Amniotic stem cell (primary cell): ENCODE results near the gene KLF2.
A peak's percentile ranks its signal among the peaks of the same experiment; 100 is the strongest.
"Not testable (repeated sequence)": the region's sequence is repeated elsewhere in the genome, so short reads cannot be mapped to it uniquely, and the experiment has no call there.

Source experiments
- DNase-seq: peaks from one replicate; lab custom pipeline; 2025; lab: John Stamatoyannopoulos, UW

The KLF2 gene

GRCh38 chr19:16324384-16325160 lies at the start of gene KLF2:
Gene KLF2, plus strand, starts transcription at chr19:16324826. Its CDS starts 98 bp downstream, at chr19:16324924.
- DNase-seq: peak; percentile 94

DNA sequence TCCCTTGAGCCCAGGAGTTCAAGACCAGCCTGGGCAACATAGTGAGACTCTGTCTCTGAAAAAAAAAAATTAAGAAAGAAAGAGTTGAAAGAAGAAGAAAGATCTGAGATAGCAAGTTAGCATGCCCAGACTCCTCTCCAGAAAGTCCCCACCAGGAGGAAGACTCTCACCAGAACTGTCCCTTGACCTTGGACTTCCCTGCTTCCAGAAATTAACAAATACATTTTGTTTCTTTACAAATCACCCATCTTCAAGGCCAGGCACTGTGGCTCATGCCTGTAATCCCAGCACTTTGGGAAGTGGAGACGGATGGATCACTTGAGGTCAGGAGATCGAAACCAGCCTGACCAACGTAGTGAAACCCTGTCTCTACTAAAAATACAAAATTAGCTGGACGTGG lies 44.3 kb upstream of the KLF2 start:
- no peak for DNase-seq

- no peak for DNase-seq
These were observed 42.9 kb upstream of the KLF2 start for GRCh38 chr19:16281743-16282142.

- no peak for DNase-seq
These were observed 41.2 kb upstream of the KLF2 start for GRCh38 chr19:16283210-16284061.

DNA sequence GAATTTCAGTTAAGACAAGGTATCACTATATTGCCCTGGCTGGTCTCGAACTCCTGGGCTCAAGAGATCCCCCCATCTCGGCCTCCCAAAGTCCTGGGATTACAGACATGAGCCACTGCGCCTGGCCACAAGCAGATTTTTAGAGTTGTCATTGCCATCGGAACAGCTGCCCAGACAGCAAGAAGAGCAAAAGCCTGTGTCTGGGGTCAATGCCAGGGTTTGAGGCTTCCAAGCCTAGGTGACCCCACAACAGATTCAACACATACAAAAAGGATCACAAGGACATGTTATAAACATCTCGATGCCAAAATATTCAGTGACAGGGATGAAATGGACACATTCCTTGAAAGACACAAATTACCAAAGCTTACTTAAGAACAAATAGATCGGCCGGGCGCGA lies 40.1 kb upstream of the KLF2 start:
- DNase-seq: no peak

- DNase-seq: not testable (repeated sequence)
These were observed 39.5 kb upstream of the KLF2 start for GRCh38 chr19:16285079-16285478.

DNA sequence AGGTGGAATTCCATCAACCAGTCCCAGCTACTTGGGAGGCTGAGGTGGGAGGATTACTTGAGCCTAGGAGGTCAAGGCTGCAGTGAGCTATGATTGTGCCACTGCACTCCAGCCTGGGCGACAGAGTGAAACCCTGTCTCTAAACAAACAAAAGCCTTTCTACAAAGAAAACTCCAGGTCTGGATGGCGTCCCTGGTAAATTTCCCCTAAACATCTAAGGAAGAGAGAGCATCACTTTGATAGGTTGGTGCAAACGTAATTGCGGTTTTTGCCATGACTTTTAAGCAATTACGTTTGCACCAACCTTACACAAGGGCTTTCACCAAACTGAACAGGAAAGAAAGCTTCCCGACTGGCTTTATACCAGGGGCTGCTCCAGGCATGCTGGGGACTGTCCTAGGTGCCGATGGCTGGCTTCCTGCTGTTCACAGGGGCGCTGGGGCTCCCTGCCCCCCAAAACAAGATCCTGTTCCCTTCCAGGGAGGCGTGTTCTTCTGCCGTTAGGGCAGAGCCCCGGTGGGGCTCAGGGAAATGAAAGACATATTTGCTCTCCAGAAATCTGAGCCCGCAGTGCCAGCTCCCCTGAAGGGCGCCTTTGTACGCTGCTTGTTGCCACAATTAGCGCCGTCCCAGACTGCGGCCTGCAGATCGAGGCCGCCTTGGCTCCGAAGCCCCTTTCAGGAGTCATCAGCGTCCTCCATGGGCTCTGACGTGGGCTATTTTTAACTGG lies 38.7 kb upstream of the KLF2 start:
- DNase-seq: no peak

DNA sequence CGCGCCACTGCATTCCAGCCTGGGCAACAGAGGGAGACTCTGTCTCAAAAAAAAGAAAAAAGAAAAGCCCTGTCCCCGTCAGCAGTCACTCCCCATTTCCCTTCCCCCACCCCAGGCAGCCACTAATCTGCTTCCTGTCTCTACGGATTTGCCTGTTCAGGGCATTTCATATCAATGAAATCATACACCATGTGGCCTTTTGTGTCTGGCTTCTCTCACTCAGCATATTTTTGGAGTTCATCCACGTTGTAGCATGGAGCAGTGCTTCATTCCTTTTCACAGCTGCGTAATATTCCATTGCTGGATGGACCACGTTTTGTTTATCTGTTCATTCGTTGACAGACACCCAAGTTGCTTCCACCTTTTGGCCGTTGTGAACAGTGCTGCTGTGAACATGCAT lies 36.1 kb upstream of the KLF2 start:
- DNase-seq: no peak

DNA sequence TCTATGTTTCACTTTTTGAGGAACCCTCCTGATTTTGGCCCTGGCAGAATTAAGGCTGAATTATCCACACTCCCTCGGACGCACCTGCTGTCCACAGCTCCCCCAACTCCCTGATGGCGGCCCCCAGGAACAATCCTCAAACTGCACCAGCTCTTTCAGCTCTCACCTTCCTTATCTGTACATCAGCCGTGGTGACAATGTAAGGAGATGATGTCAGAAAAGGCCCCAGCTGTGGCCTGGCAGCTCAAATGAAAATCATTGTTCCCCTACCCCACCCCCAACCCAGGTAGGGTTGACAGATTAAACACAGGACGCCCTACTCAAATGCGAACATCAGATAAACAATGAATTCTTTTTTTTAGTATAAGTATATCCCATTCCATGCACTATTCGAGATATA lies 35.0 kb upstream of the KLF2 start:
- DNase-seq: no peak

- no peak for DNase-seq
These were observed 33.9 kb upstream of the KLF2 start for GRCh38 chr19:16290692-16291091.

DNA sequence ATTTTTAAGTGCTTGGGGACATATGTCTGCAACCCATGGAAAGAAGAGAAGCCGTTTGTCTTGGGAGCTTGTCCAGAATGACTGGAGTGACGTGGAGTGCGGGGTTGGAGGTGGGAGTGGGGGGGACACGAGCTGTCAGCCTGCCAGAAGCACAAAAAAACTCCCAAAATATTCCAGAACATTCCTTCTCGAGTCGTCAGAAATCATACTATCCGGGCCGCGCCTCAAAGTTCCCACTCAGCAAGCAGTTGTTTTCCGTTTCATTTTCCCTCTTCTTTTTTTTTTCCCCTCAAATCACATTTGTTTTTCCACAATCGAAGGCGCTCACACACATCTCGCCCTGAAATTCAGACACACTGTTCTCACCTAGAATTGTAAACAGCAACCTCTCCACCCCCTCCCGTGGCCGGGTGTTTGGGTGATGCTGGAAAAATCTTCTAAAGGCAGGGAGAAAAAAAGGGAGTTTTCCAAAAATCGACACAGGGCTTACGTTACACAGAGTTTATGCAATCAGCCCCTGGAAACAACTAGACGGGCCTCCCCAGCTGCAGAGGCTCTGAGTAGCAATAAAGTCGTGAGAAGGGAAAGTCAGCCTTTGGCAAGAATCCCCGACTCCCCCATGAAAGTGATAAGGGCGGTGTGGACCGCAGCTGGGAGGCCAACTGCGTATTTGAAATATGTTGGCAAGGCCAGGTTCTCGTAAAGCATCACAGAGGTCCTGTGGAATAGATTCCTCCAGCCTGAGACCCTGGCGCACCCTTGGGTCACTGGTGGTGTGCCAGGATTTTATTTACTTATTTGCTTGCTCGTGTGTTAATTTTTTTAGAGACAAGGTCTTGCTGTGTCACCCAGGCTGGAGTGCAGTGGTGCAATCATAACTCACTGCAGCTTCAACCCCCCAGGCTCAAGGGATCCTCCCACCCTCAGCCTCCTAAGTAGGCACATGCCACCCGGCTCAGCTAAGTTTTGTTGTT lies 31.2 kb upstream of the KLF2 start:
- DNase-seq: peak; percentile 39

- no peak for DNase-seq
These were observed 29.6 kb upstream of the KLF2 start for GRCh38 chr19:16295057-16295456.

GRCh38 chr19:16296713-16297112 lies 27.9 kb upstream of the KLF2 start:
- DNase-seq: no peak

DNA sequence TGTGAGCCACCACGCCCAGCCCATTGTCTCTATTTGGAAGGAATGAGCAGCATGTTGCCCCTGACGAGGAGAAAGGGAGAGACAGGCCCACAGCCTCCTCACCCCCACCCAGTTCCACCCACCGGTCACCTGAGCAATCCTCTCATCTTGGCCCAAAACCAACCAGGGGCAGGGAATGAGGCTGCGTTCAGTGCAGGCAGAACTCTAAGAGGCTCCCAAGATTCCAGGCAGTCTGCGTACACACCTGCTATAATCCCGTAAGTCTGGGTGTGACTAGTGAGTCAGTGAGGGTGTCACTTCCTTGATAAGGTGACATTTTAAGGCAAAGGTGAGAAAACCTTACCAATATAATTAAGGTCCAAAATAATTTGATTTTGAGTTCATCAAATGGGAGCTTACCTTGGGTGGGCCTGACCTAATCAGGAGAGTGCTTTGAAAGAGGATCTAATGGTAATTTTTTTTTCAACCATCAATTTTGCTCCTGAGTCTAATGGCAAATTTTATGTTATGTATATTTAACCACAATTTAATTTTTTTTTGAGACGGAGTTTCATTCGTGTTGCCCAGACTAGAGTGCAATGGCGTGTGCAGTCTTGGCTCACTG lies 26.9 kb upstream of the KLF2 start:
- no peak for DNase-seq

DNA sequence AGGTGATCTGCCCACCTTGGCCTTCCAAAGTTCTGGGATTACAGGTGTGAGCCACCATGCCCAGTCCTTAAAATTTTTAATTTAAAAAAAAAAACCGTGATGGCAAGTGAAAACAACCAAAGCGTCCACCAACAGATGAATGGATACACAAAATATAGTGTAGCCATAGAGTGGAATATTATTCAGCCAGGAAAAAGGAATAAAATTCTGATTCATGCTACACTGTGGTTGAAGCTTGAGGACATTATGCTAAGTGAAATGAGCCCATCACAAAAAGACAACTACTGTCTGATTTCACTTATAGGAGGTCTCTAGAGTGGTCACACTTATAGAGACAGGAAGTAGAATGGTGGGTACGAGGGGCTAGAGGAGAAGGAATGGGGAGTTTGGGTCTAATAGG lies 26.3 kb upstream of the KLF2 start:
- DNase-seq: no peak

DNA sequence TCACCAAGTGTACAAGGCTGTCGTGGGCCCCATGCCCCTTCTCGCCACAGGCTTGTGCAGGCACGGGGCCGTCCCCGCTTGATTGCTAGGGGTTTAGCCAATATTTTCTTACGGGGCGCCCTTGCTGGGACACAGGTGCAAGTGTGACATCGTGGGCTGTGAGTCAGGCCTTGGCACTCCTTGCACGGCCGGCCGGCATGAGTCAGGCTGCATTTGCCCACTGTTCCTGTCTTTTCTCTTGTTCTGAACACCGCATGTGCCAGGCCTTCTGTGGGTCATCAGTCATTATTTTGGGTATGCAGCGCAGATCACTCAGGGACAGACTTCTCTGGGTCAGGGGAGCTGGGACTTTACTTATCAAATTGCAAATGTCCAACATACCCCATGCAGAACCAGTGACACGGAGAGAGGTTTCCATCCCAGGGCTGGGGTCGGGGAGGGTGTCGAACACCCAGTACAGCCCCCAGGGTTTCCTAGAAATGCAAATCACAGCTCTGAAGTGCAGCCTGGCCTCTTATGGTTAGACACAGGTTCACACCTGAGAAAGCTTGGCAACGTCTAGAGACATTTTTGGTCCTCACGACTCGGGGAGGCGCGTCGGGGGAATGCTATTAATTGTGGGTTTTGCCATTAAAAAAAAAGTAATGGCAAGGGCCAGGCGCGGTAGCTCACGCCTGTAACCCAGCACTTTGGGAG lies 22.5 kb upstream of the KLF2 start:
- no peak for DNase-seq

DNA sequence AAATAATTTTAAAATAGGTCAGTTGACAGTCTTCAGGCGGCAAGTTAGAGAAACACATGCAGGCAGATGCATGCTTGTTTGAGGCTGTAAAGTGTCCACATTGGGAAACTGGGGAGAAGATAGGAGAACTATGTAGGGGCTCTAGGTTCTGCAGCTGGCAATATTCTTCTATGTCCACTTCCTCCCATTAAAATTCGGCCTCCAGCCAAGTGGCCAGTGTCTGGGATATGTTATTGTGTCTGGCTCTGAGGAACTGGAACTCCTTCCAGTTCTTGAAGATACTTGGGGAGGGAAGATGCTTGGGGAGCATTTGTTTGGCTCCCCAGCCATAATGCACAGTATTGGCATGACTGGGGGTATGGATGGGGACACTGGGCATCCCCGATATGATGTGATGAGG lies 20.9 kb upstream of the KLF2 start:
- DNase-seq: no peak

DNA sequence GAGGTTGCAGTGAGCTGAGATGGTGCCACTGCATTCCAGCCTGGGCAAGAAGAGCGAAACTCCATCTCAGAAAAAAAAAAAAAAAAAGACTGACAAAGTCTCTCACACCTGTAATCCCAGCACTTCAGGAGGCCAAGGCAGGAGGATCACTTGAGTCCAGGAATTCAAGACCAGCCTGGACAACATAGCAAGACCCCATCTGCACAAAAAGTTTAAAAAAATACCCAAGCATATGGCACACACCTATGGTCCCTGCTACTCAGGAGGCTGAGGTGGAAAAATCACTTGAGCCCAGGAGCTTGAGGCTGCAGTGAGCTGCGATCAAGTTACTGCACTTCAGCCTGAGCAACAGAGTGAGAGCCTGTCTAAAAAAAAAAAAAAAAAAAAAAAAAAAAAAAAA lies 20.1 kb upstream of the KLF2 start:
- DNase-seq: not testable (repeated sequence)

DNA sequence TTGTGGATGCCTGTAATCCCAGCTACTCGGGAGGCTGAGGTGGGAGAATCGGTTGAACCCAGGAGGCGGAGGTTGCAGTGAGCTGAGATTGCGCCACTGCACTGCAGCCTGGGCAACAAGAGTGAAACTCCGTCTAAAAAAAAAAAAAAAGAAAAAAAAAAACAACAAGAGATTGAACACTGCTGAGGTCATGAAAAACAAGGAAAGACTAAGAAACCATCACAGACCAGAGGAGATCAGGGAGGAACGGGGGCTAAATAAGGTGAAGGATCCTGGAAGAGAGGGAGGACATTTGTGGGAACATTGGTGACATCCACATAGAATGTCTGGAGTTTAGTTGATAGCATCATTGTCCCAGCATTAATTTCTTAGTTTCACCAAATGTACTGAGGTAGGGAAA lies 19.6 kb upstream of the KLF2 start:
- not testable (repeated sequence) for DNase-seq

- no peak for DNase-seq
These were observed 17.8 kb upstream of the KLF2 start for GRCh38 chr19:16306728-16307402.
